Smooth muscle cell (in vitro differentiated cells): ENCODE measurements around the gene PSMD1. TPM values are rescaled to one million over a fixed set of nuclear protein-coding genes. Genes with fewer than 3 reads are reported as not detected.
A peak's percentile ranks its signal among the peaks of the same experiment; 100 is the strongest.
"Not testable (repeated sequence)": the region's sequence is repeated elsewhere in the genome, so short reads cannot be mapped to it uniquely, and the experiment has no call there.

Source experiments
- DNase-seq: peaks from one replicate; lab custom pipeline; 2025; ENCODE audit not compliant: unreplicated experiment; lab: John Stamatoyannopoulos, UW
- H2AFZ ChIP-seq: fragments of 200-600 bp; sonication (generic); 2 replicates; pipeline ENCODE4 v1.6.0; 2016; ENCODE audit warnings: antibody characterized with exemption, low read depth, mild to moderate bottlenecking
- H3F3A ChIP-seq: fragments of 200-600 bp; sonication (generic); 2 replicates; pipeline ENCODE4 v1.6.0; 2017; ENCODE audit warnings: antibody characterized with exemption, low read depth
- H3K27ac ChIP-seq: fragments of 200-600 bp; sonication (generic); 2 replicates; pipeline ENCODE4 v1.5.1; 2016; ENCODE audit warnings: low read depth, mild to moderate bottlenecking
- H3K27me3 ChIP-seq: fragments of 200-600 bp; sonication (generic); 2 replicates; pipeline ENCODE4 v1.6.1; 2016; ENCODE audit warnings: low read depth, mild to moderate bottlenecking
- H3K36me3 ChIP-seq: fragments of 200-600 bp; sonication (generic); 2 replicates; pipeline ENCODE4 v1.5.1; 2016; ENCODE audit warnings: low read depth
- H3K4me1 ChIP-seq: fragments of 200-600 bp; sonication (generic); 2 replicates; pipeline ENCODE4 v1.5.1; 2016; ENCODE audit warnings: low read depth
- H3K4me2 ChIP-seq: fragments of 200-600 bp; sonication (generic); 2 replicates; pipeline ENCODE4 v1.6.0; 2016; ENCODE audit warnings: mild to moderate bottlenecking
- H3K4me3 ChIP-seq: fragments of 200-600 bp; sonication (generic); 2 replicates; pipeline ENCODE4 v1.5.1; 2016; ENCODE audit warnings: mild to moderate bottlenecking
- H3K79me2 ChIP-seq: fragments of 200-600 bp; sonication (generic); 2 replicates; pipeline ENCODE4 v1.6.0; 2016; ENCODE audit warnings: low read depth, mild to moderate bottlenecking
- H3K9ac ChIP-seq: fragments of 200-600 bp; sonication (generic); 2 replicates; pipeline ENCODE4 v1.6.0; 2016; ENCODE audit warnings: low read depth
- H3K9me3 ChIP-seq: fragments of 200-600 bp; sonication (generic); replicated peaks from 2 replicates; pipeline ENCODE4 v1.5.1; 2016; ENCODE audit warnings: low read depth
- H4K20me1 ChIP-seq: fragments of 200-600 bp; sonication (generic); 2 replicates; pipeline ENCODE4 v1.6.0; 2016; ENCODE audit warnings: low read depth
- WGBS: methylation state at CpG from one replicate; pipeline ENCODE4 v1.1.7; 2016; ENCODE audit warnings: low lambda C conversion rate; 5-methylcytosine and 5-hydroxymethylcytosine counted together
- polyA plus RNA-seq: library from polyadenylated mRNA; unstranded; fragments of >200 nt; fragmentation: Nextera tagmentation; extraction: Ambion mirVana; gene quantifications from 2 replicates; pipeline ENCODE4 v1.2.1, GENCODE V29; 2016
- total RNA-seq: library from RNA; depleted of rRNA; stranded (reverse); fragments of >200 nt; gene quantifications from 2 replicates; pipeline ENCODE4 v1.2.3, GENCODE V29; 2014
- TF ChIP-seq, protein P1 (sequence below): fragments of 200-600 bp; sonication (generic); IDR thresholded peaks from 2 replicates; pipeline ENCODE4 v1.5.1; 2017; ENCODE audit warnings: borderline replicate concordance, mild to moderate bottlenecking, antibody characterized with exemption; ENCODE audit not compliant: insufficient read depth, poor library complexity, severe bottlenecking

The PSMD1 gene
- total and polyA plus RNA-seq, 2 experiments from 2014 or later, result 95.7 to 99.7 TPM

DNA sequence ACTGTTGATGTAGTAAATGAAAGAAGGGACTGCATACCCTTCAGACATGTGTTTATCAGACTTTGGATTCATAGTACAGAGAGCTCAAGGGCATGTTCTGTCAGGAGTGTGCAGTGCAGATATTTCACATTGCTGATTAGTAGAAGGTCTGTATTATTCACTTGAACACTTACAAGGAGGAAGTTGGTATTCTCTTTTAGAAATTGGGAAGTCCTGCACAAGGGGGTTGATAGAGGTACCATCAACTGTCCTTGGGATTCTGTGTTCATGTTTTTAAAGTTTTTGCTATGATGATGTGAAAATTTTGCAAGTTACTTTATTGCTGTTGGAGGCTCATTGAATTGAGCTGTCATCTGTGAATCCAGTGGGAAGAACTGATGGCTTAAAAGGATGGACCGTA lies 6.7 kb downstream of the PSMD1 start:
- H3K4me3 ChIP-seq, result no peak overlapping the region
- no peak overlapping the region for H2AFZ ChIP-seq
- peaks cover 52% of the 10 kb centered on the region for H3K79me2 ChIP-seq
- no peaks in the 10 kb centered on the region for H3K9me3 ChIP-seq
- H3F3A ChIP-seq, result peaks cover 11% of the 10 kb centered on the region
- DNase-seq, result no peak
- no peak overlapping the region for H3K27ac ChIP-seq
- WGBS, result 94% methylated on average over 1 of the region's 1 CpG
- no peak overlapping the region for H3K4me2 ChIP-seq
- TF ChIP-seq, protein P1, sequence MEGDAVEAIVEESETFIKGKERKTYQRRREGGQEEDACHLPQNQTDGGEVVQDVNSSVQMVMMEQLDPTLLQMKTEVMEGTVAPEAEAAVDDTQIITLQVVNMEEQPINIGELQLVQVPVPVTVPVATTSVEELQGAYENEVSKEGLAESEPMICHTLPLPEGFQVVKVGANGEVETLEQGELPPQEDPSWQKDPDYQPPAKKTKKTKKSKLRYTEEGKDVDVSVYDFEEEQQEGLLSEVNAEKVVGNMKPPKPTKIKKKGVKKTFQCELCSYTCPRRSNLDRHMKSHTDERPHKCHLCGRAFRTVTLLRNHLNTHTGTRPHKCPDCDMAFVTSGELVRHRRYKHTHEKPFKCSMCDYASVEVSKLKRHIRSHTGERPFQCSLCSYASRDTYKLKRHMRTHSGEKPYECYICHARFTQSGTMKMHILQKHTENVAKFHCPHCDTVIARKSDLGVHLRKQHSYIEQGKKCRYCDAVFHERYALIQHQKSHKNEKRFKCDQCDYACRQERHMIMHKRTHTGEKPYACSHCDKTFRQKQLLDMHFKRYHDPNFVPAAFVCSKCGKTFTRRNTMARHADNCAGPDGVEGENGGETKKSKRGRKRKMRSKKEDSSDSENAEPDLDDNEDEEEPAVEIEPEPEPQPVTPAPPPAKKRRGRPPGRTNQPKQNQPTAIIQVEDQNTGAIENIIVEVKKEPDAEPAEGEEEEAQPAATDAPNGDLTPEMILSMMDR, result no peak
- H3K9ac ChIP-seq, result no peak overlapping the region
- H3K36me3 ChIP-seq, result peaks cover 39% of the 10 kb centered on the region
- peaks cover 4% of the 10 kb centered on the region for H3K4me1 ChIP-seq
- H3K27me3 ChIP-seq, result no peaks in the 10 kb centered on the region
- peaks cover 70% of the 10 kb centered on the region for H4K20me1 ChIP-seq

DNA sequence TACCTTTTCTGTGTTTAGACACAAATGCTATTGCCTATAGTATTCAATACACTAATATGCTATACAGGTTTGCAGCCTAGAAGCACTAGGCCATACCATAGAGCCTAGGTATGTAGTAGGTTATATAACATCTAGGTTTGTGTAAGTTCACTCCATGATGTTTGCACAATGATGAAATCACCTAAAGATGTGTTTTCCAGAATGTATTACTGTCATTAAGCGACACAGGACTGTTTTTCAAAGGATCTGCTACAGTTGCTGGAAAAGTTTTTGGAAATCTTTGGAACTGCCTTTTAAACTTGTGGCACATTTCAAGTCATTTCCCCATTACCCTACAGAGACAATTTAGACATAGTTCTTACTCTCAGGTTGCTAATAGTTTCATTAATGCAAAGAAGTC lies 9.3 kb downstream of the PSMD1 start:
- Histone ChIP-seq H3K27me3 (no peaks in the 10 kb centered on the region), H3K4me3 (no peak overlapping the region), H3K4me2 (no peak overlapping the region), H3K27ac (no peak overlapping the region), H3K9ac (no peak overlapping the region), H3K4me1 (no peaks in the 10 kb centered on the region), H3K9me3 (no peaks in the 10 kb centered on the region), H3K79me2 (peaks cover 26% of the 10 kb centered on the region), H4K20me1 (peaks cover 60% of the 10 kb centered on the region), H3F3A (peaks cover 19% of the 10 kb centered on the region), H2AFZ (no peak overlapping the region), H3K36me3 (peaks cover 45% of the 10 kb centered on the region)
- no peak for DNase-seq
- WGBS, result 100% methylated on average over 1 of the region's 1 CpG
- TF ChIP-seq, protein P1, result no peak

DNA sequence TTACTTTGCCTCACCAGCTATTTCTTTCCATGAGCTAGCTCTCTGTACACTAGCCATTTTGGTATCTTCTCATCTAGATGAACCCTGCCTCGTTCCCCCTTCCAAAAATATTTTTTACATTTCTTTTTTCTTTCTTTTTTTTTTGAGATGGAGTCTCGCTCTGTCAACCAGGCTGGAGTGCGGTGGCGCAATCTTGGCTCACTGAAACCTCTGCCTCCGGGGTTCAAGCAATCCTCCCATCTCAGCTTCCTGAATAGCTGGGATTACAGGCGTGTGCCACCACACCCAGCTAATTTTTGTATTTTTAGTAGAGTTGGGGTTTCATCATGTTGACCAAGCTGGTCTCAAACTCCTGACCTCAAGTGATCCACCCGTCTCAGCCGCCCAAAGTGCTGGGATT lies 10.9 kb downstream of the PSMD1 start:
- Histone ChIP-seq H3K36me3 (peaks cover 50% of the 10 kb centered on the region), H3F3A (peaks cover 19% of the 10 kb centered on the region), H4K20me1 (peaks cover 48% of the 10 kb centered on the region), H3K27ac (peak overlapping the region; percentile 90), H3K79me2 (peaks cover 10% of the 10 kb centered on the region)
- not testable (repeated sequence) for H3K4me2 ChIP-seq, H3K9ac ChIP-seq, H2AFZ ChIP-seq, H3K9me3 ChIP-seq, H3K27me3 ChIP-seq, DNase-seq, H3K4me1 ChIP-seq, H3K4me3 ChIP-seq
- 95% methylated on average over 8 of the region's 8 CpGs for WGBS

DNA sequence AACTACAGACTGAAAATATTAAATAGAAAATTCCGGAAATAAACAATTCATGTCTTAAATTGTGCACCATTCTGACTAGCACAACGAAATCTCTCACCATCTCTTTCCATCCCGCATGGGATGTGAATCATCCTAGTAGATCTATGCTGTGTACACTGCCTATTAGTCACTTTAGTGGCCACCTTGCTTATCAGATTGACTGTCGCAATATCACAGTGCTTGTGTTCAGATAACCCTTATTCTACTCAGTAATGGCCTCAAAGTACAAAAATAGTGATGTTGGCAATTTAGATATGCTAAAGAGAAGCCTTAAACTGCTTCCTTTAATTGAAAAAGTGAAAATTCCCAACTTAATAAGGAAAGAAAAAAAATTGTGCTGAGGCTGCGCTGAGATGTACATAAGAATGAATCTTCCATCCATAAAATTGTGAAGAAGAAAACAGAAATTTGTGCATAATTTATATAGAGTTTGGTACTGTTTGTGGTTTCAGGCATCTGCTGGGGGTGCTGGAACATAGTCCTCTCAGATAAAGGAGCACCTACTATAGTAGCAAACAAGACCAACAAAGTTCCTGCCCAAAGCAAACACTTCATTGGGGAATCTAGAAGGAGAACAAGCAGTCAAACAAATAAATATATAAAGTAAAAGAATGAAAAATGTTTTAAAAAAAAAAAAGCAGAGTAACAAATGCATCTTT lies 12.0 kb downstream of the PSMD1 start:
- Histone ChIP-seq H3K4me1 (no peaks in the 10 kb centered on the region), H3K79me2 (peaks cover 9% of the 10 kb centered on the region), H4K20me1 (peaks cover 44% of the 10 kb centered on the region), H3F3A (peaks cover 19% of the 10 kb centered on the region), H2AFZ (no peak overlapping the region), H3K9me3 (no peaks in the 10 kb centered on the region), H3K4me3 (no peak overlapping the region), H3K9ac (no peak overlapping the region), H3K4me2 (peak overlapping the region; percentile 57), H3K27ac (peak overlapping the region; percentile 90), H3K36me3 (peaks cover 45% of the 10 kb centered on the region), H3K27me3 (no peaks in the 10 kb centered on the region)
- no peak for DNase-seq
- 56% methylated on average over 5 of the region's 5 CpGs for WGBS
- TF ChIP-seq, protein P1, result no peak
